Kidney (tissue), 14 donors: ENCODE data around the gene DYNLL2. TPM values are rescaled to one million over a fixed set of nuclear protein-coding genes. Genes with fewer than 3 reads are reported as not detected.

Experiments
- DNase-seq, 5 donors: peaks; one replicate each; pipeline ENCODE4 v3.0.0-alpha.2; 2013 to 2020
- FAIRE-seq: peaks from 2 replicates; lab custom pipeline; 2012; peaks lifted over from hg19 to GRCh38; lab: Jason Lieb, UNC
- H3K27ac ChIP-seq, 2 donors: one replicate each; pipeline ENCODE4 v1.7.0; 2013; ENCODE audit warnings: low read depth in 2 of 2, low read length in 2 of 2, inconsistent platforms in 1 of 2
- H3K27me3 ChIP-seq: one replicate; pipeline ENCODE4 v1.7.1; 2013; ENCODE audit warnings: low read length, inconsistent platforms; ENCODE audit not compliant: control insufficient read depth, insufficient read depth
- H3K36me3 ChIP-seq, 3 donors: one replicate each; pipeline versions ENCODE4 v1.7.0 to v1.7.1; 2013; ENCODE audit warnings: low read length in 3 of 3, control low read depth in 1 of 3, inconsistent platforms in 1 of 3; ENCODE audit not compliant: insufficient read depth in 3 of 3, control insufficient read depth in 2 of 3
- H3K4me1 ChIP-seq, 3 donors: one replicate each; pipeline versions ENCODE4 v1.7.0 to v1.7.1; 2013; ENCODE audit warnings: low read length in 3 of 3, inconsistent platforms in 1 of 3, low read depth in 1 of 3; ENCODE audit not compliant: control insufficient read depth in 2 of 3, insufficient read depth in 2 of 3
- H3K4me3 ChIP-seq, 3 donors: one replicate each; pipeline versions ENCODE4 v1.7.0 to v1.8.1; 2013; ENCODE audit warnings: low read length in 3 of 3, control low read depth in 1 of 3, inconsistent platforms in 1 of 3
- H3K9ac ChIP-seq, 3 donors: one replicate each; pipeline versions ENCODE4 v1.7.0 to v1.7.1; 2013; ENCODE audit warnings: low read length in 3 of 3, control low read depth in 1 of 3, inconsistent platforms in 1 of 3
- H3K9me3 ChIP-seq, 3 donors: one replicate each; pipeline versions ENCODE4 v1.7.0 to v1.7.1; 2013; ENCODE audit warnings: low read length in 3 of 3, control low read depth in 1 of 3, inconsistent platforms in 1 of 3; ENCODE audit not compliant: control insufficient read depth in 2 of 3, insufficient read depth in 1 of 3
- CTCF ChIP-seq: IDR thresholded peaks from 3 replicates; pipeline ENCODE4 v1.5.1; 2012; ENCODE audit warnings: mild to moderate bottlenecking, moderate library complexity, borderline replicate concordance; ENCODE audit not compliant: insufficient read depth; ENCODE audit errors: extremely low read depth
- intact Hi-C: fragments of 100-400 bp; cut with DNase I; formaldehyde crosslinking; loops from one replicate; pipeline ENCODE4 v1.11.1; 2022
- polyA plus RNA-seq: library from polyadenylated mRNA; stranded (reverse); fragments of 350-450 nt; fragmentation: Illumina TruSeq; extraction: RNeasy Lipid Tissue Mini Kit (QIAGEN cat#74804); gene quantifications from one replicate; pipeline ENCODE4 v1.2.3, GENCODE V29; 2014; ENCODE audit warnings: low read depth, low replicate concordance; ENCODE audit not compliant: insufficient read depth
- total RNA-seq: library from RNA; stranded (reverse); fragmentation: NEBNext Ultra II Directional; extraction: Animal tissue kit (Norgen Biotek cat#: 25700); gene quantifications from one replicate; pipeline ENCODE4 v1.2.1, GENCODE V29; 2021
- donor health status: control.
- donor health status: control.
- donor health status: control.
- donor health status: control.
- donor health status: control.
- donor health status: DM: yes; HTN: yes; CAD: no.
- donor health status: Normal renal cell carcinoma (clear cell type).

DYNLL2 gene
- total and polyA plus RNA-seq, 2 donors from 2014 or later: 43.2 to 59.7 TPM

- no peak for TF ChIP-seq CTCF
- no peak for DNase-seq
- FAIRE-seq: no peak
- Histone ChIP-seq H3K4me1 (peaks cover 0 to 25% (median 23%) of the 10 kb centered on the region in 3 donors), H3K27ac (no peak overlapping the region), H3K9ac (no peak overlapping the region), H3K27me3 (no peaks in the 10 kb centered on the region), H3K36me3 (peaks cover 7 to 56% (median 37%) of the 10 kb centered on the region in 3 donors), H3K9me3 (no peaks in the 10 kb centered on the region), H3K4me3 (no peak overlapping the region)
- intact Hi-C loops: no loop called here
Measured at GRCh38 chr17:58086953-58087352, 3.7 kb downstream of the DYNLL2 start.

DNA sequence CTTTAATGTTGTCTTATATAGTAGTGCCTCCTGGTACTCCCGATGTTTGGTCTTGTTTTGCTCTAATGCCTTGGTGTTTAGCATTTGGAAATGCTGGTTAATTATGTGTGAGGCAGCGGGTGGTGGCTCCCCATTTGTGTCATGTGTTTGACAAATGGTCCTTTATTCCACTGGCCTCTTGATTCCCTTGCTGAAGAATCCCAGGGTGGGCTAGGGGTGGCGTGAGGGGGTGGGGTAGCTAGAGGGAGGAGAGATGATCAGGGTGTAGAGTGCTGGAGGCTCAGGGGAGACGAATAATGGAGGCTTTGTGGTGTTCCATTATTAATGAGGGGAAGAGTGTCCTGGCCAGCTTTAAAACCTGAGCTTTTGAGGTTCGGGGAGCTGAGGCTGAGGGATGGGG is 5.4 kb downstream of the DYNLL2 start:
- Histone ChIP-seq H3K9ac (no peak overlapping the region), H3K4me3 (no peak overlapping the region), H3K27ac (no peak overlapping the region), H3K9me3 (no peaks in the 10 kb centered on the region), H3K27me3 (no peaks in the 10 kb centered on the region), H3K36me3 (peaks cover 10 to 62% (median 49%) of the 10 kb centered on the region in 3 donors), H3K4me1 (peaks cover 0 to 25% (median 20%) of the 10 kb centered on the region in 3 donors)
- TF ChIP-seq CTCF: no peak
- FAIRE-seq (no peak), DNase-seq (no peak)
- intact Hi-C loops: no loop called here

DNA sequence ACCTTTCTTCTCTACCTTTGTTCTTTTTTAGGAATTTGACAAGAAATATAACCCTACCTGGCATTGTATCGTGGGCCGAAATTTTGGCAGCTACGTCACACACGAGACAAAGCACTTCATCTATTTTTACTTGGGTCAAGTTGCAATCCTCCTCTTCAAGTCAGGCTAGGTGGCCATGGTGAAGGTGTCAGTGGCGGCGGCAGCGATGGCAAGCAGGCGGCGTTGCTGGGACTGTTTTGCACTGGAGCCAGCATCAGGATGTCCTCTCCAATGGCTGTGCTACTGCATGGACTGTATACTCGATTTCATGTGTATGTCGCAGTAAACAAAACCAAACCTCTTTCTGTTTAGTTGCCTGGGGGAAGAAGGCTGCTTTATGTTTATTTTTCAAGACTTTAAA is 5.9 kb downstream of the DYNLL2 start:
- H3K36me3 ChIP-seq: peaks cover 10 to 62% (median 51%) of the 10 kb centered on the region in 3 donors
- H3K27me3 ChIP-seq: no peaks in the 10 kb centered on the region
- no peak overlapping the region for H3K27ac ChIP-seq
- H3K4me1 ChIP-seq: peaks cover 0 to 25% (median 20%) of the 10 kb centered on the region in 3 donors
- H3K9ac ChIP-seq: no peak overlapping the region
- no peak overlapping the region for H3K4me3 ChIP-seq
- H3K9me3 ChIP-seq: no peaks in the 10 kb centered on the region
- intact Hi-C loops: no loop called here
- FAIRE-seq (no peak), DNase-seq (no peak)
- no peak for TF ChIP-seq CTCF

DNA sequence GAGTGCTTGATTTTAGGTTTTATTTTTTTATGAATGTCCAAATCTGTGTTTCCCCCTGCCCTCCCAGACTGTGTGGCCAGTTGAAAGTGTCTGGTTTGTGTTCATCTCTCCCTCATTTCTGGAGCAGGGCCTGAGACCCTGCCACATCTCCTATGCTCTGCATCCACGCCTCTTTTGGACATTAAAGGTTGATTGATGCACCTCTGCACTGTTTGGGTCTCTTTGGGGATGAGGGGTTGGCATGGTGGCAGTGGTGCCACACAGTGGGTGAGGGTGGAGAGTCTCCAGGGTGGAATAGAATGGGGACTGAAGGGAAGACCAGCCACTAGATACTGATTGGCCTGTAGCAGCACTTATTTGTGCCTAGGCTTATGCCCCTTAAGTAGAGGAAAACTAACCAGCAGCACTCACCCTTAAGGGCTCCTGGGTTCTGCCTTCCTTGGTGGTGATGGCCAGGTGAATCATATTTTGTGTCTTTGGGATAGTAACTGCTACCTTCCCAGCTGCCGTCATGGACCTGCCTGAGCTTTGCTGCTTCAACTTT is 7.9 kb downstream of the DYNLL2 start:
- no peak overlapping the region for H3K27ac ChIP-seq
- TF ChIP-seq CTCF: no peak
- H3K9me3 ChIP-seq: no peaks in the 10 kb centered on the region
- no peak overlapping the region for H3K9ac ChIP-seq
- no peak for DNase-seq
- FAIRE-seq: no peak
- H3K4me3 ChIP-seq: no peak overlapping the region
- H3K36me3 ChIP-seq: peaks cover 10 to 59% (median 51%) of the 10 kb centered on the region in 3 donors
- H3K4me1 ChIP-seq: peaks cover 0 to 10% (median 9%) of the 10 kb centered on the region in 3 donors
- intact Hi-C loops: no loop called here
- no peaks in the 10 kb centered on the region for H3K27me3 ChIP-seq
